K562 (cell line): ENCODE measurements around the gene RNF151. TPM values are rescaled to one million over a fixed set of nuclear protein-coding genes. Genes with fewer than 3 reads are reported as not detected.

ENCODE experiments used
- CXXC5 ChIP-seq: fragments of 250-450 bp; sonication (Bioruptor Pico); IDR thresholded peaks from 2 replicates; pipeline ENCODE4 v1.8.0; 2022; ENCODE audit warnings: inconsistent platforms, mild to moderate bottlenecking, moderate library complexity
- FOXJ3 ChIP-seq: sonication (generic); formaldehyde crosslinking; IDR thresholded peaks from 2 replicates; pipeline ENCODE4 v1.4.0; 2020; ENCODE audit warnings: mild to moderate bottlenecking, missing genetic modification reagents
- HDAC2 ChIP-seq: fragments of 450-650 bp; IDR thresholded peaks from 2 replicates; pipeline ENCODE4 v1.6.1; 2016; ENCODE audit warnings: mild to moderate bottlenecking
- ILF3 ChIP-seq: fragments of 450-650 bp; IDR thresholded peaks from 2 replicates; pipeline ENCODE4 v1.6.1; 2018; ENCODE audit warnings: antibody characterized with exemption, mild to moderate bottlenecking, moderate library complexity, borderline replicate concordance
- NCOA2 ChIP-seq, 2 experiments: fragments of 450-650 bp; IDR thresholded peaks; 2 replicates each; pipeline ENCODE4 v1.6.1; 2018; ENCODE audit warnings: mild to moderate bottlenecking in 2 of 2, moderate library complexity in 1 of 2; ENCODE audit not compliant: partially characterized antibody in 2 of 2
- NEUROD1 ChIP-seq: fragments of 150-350 bp; IDR thresholded peaks from 2 replicates; pipeline ENCODE4 v1.6.1; 2014; ENCODE audit warnings: borderline replicate concordance, low read length, low read depth; ENCODE audit not compliant: partially characterized antibody
- PML ChIP-seq: IDR thresholded peaks from 2 replicates; pipeline ENCODE4 v1.6.1; 2012; ENCODE audit warnings: low read length, inconsistent platforms
- POLR2A ChIP-seq: fragments of 450-650 bp; conservative IDR thresholded peaks from 2 replicates; pipeline ENCODE4 v1.6.1; 2016
- POLR2G ChIP-seq: fragments of 200-400 bp; formaldehyde crosslinking; IDR thresholded peaks from 2 replicates; pipeline ENCODE4 v1.6.1; 2017; ENCODE audit warnings: low read depth, mild to moderate bottlenecking, antibody characterized with exemption, low read length, moderate library complexity
- TFAP4 ChIP-seq: sonication (generic); formaldehyde crosslinking; IDR thresholded peaks from 2 replicates; pipeline ENCODE4 v1.8.0; 2022; ENCODE audit warnings: missing genetic modification reagents, mild to moderate bottlenecking, moderate library complexity, borderline replicate concordance
- ZBED1 ChIP-seq: IDR thresholded peaks from 2 replicates; pipeline ENCODE4 v1.6.1; 2014
- ZBTB17 ChIP-seq: fragments of 450-650 bp; formaldehyde crosslinking; IDR thresholded peaks from 2 replicates; pipeline ENCODE4 v1.4.0; 2020; ENCODE audit warnings: mild to moderate bottlenecking
- ZBTB43 ChIP-seq: sonication (generic); formaldehyde crosslinking; IDR thresholded peaks from 2 replicates; pipeline ENCODE4 v1.8.0; 2023; ENCODE audit warnings: mild to moderate bottlenecking, missing genetic modification reagents
- ZNF175 ChIP-seq: fragments of 200-800 bp; sonication (Bioruptor generic); IDR thresholded peaks from 2 replicates; pipeline ENCODE4 v1.6.1; 2016; ENCODE audit warnings: low read depth, mild to moderate bottlenecking, missing genetic modification characterization, missing compliant biosample characterization
- ZNF592 ChIP-seq: fragments of 450-650 bp; IDR thresholded peaks from 2 replicates; pipeline ENCODE4 v1.6.1; 2017; ENCODE audit warnings: antibody characterized with exemption, mild to moderate bottlenecking
- ZNF609 ChIP-seq: sonication (generic); formaldehyde crosslinking; IDR thresholded peaks from 2 replicates; pipeline ENCODE4 v1.8.1; 2023; ENCODE audit warnings: missing genetic modification reagents, mild to moderate bottlenecking, borderline replicate concordance
- polyA plus RNA-seq, 8 experiments: library from polyadenylated mRNA; depleted of rRNA in 4 of 8; stranded (reverse) in 5 of 8; unstranded in 3 of 8; fragments of >200 nt; fragmentation: Nextera tagmentation in 2 of 8; fragmentation: Illumina TruSeq in 1 of 8; extraction: Ambion mirVana in 2 of 8; extraction: Trizol in 1 of 8; gene quantifications; 2 replicates each; pipeline versions ENCODE4 v1.2.1 to v1.2.3, GENCODE V29; 2011 to 2014; ENCODE audit warnings: inconsistent platforms in 1 of 8, missing spikeins in 1 of 8
- total RNA-seq, 7 experiments: library from RNA; depleted of rRNA in 6 of 7; stranded (reverse); fragments of >200 nt in 6 of 7; fragmentation: Illumina TruSeq in 2 of 7; extraction: Trizol in 2 of 7; gene quantifications; 2 replicates each; pipeline versions ENCODE4 v1.2.1 to v1.2.3, GENCODE V29; 2011 to 2021; ENCODE audit warnings: low replicate concordance in 1 of 7

The RNF151 gene
- total and polyA plus RNA-seq, 9 of the 15 experiments (the other 6 are each of a cell fraction or from before 2014, with no cell fraction given), result not detected

- TF ChIP-seq ZNF592 (peak; percentile 70), ILF3 (peak; percentile 90; the same call in 1 of the 2 replicates), POLR2A (peak; percentile 74), NEUROD1 (peak; percentile 41), PML (peak; percentile 57; the same call in 1 of the 2 replicates), TFAP4 (CRISPR knock-in tag) (peak; percentile 78), POLR2G (peak; percentile 93), NCOA2 (IDR thresholded peaks at IDR 0.05; ENCODE audit: partially characterized antibody in 2 of 2) (no peak), ZNF175 (CRISPR knock-in tag) (peak; percentile 62; the same call in 1 of the 2 replicates), ZBTB17 (CRISPR knock-in tag) (0 out of 2 replicates have a peak, but pooled peaks have one; percentile 43), FOXJ3 (0 out of 2 replicates have a peak, but pooled peaks have one; percentile 57), ZBTB43 (CRISPR knock-in tag) (0 out of 2 replicates have a peak, but pooled peaks have one; percentile 15), HDAC2 (peak; percentile 64), CXXC5 (CRISPR knock-in tag) (peak; percentile 91), ZBED1 (no peak), ZNF609 (CRISPR knock-in tag) (peak; percentile 50; the same call in 1 of the 2 replicates)
These were observed 17.1 kb downstream of the RNF151 start, which contains the start of gene GFER (continued) for GRCh38 chr16:1983544-1984346.
